BJ (cell line): ENCODE results near the gene ANAPC1. TPM values are rescaled to one million over a fixed set of nuclear protein-coding genes. Genes with fewer than 3 reads are reported as not detected.
"Not testable (repeated sequence)": the region's sequence is repeated elsewhere in the genome, so short reads cannot be mapped to it uniquely, and the experiment has no call there.

ENCODE experiments used
- CTCF ChIA-PET: fragments of 350-600 bp; formaldehyde crosslinking; extraction: SDS; loops from one replicate; lab custom pipeline; 2021; ENCODE audit warnings: antibody characterized with exemption, inconsistent platforms; lab: Yijun Ruan, JAX
- POLR2A ChIA-PET: fragments of 300-600 bp; sonication (Branson Sonifier 250); formaldehyde crosslinking; extraction: SDS; loops from one replicate; lab custom pipeline; 2021; ENCODE audit warnings: antibody characterized with exemption; lab: Charles Lee
- DNase-seq: peaks from one replicate; pipeline ENCODE4 v3.0.0-alpha.2; 2011; ENCODE audit warnings: low read depth
- H3K27me3 ChIP-seq: 2 replicates; pipeline ENCODE4 v1.6.0; 2011; ENCODE audit warnings: low read length; ENCODE audit not compliant: control insufficient read depth, insufficient read depth
- H3K36me3 ChIP-seq: 2 replicates; pipeline ENCODE4 v1.5.1; 2011; ENCODE audit warnings: low read length; ENCODE audit not compliant: control insufficient read depth, insufficient read depth
- H3K4me3 ChIP-seq: 2 replicates; pipeline ENCODE4 v1.5.1; 2011; ENCODE audit warnings: low read depth, mild to moderate bottlenecking, control low read depth, low read length
- CTCF ChIP-seq: IDR thresholded peaks from 2 replicates; pipeline ENCODE4 v1.5.1; 2011; ENCODE audit warnings: low read depth, mild to moderate bottlenecking, control low read depth, inconsistent platforms, low read length, moderate library complexity; ENCODE audit not compliant: insufficient read depth
- polyA plus RNA-seq: library from polyadenylated mRNA; depleted of rRNA; stranded (reverse); fragments of >200 nt; gene quantifications from 2 replicates; pipeline ENCODE4 v1.2.3, GENCODE V29; 2011

The ANAPC1 gene
- polyA plus RNA-seq, 1 experiment = 20.3 TPM

- peaks cover 20% of the 10 kb centered on the region for H3K27me3 ChIP-seq
- no peaks in the 10 kb centered on the region for H3K36me3 ChIP-seq
- DNase-seq = no peak
- ChIA-PET POLR2A (no interaction called here), CTCF (interaction anchor here (0.6 to 1.7 kb wide), 6 partner anchors 9 to 155 kb away, joined by 3 to 9 read pairs (median 6); partner anchors contain the start of gene ANAPC1)
- H3K4me3 ChIP-seq = peak within 1 kb of the TSS; percentile 52
- peak; percentile 57 for TF ChIP-seq CTCF
Measured at GRCh38 chr2:111897924-111898702, 14.1 kb upstream of the ANAPC1 start, which contains the start of gene MERTK. MERTK (plus strand) TSS chr2:111898607; CDS start chr2:111898736, 129 bp downstream.

- CTCF ChIA-PET = interaction anchor here (0.7 to 1.7 kb wide), 3 partner anchors 10 to 155 kb away, joined by 6 to 9 read pairs (median 6); no protein-coding TSS in a partner anchor
- POLR2A ChIA-PET = no interaction called here
- Histone ChIP-seq H3K36me3 (no peaks in the 10 kb centered on the region), H3K4me3 (peak overlapping the region; percentile 52), H3K27me3 (peaks cover 18% of the 10 kb centered on the region)
- no peak for TF ChIP-seq CTCF
- DNase-seq = no peak
Measured at GRCh38 chr2:111897630-111897923, 13.6 kb upstream of the ANAPC1 start.

GRCh38 chr2:111896576-111896975 lies 12.6 kb upstream of the ANAPC1 start:
- H3K27me3 ChIP-seq = peaks cover 16% of the 10 kb centered on the region
- no peak for TF ChIP-seq CTCF
- no peaks in the 10 kb centered on the region for H3K36me3 ChIP-seq
- ChIA-PET CTCF (interaction anchor here (1.5 to 5.1 kb wide), 2 partner anchors 9 to 153 kb away, joined by 7 to 26 read pairs; no protein-coding TSS in a partner anchor), POLR2A (no interaction called here)
- no peak for DNase-seq
- no peak overlapping the region for H3K4me3 ChIP-seq

- H3K27me3 ChIP-seq = peaks cover 16% of the 10 kb centered on the region
- ChIA-PET CTCF (interaction anchor here (1.1 to 5.1 kb wide), 3 partner anchors 8 to 154 kb away, joined by 3 to 26 read pairs (median 7); no protein-coding TSS in a partner anchor), POLR2A (no interaction called here)
- no peak for DNase-seq
- H3K36me3 ChIP-seq = no peaks in the 10 kb centered on the region
- TF ChIP-seq CTCF = no peak
- H3K4me3 ChIP-seq = no peak overlapping the region
Measured at GRCh38 chr2:111896024-111896423, 12.0 kb upstream of the ANAPC1 start.

GRCh38 chr2:111884592-111884964 lies 585 bp upstream of the ANAPC1 start:
- no peak for TF ChIP-seq CTCF
- Histone ChIP-seq H3K27me3 (no peaks in the 10 kb centered on the region), H3K36me3 (no peaks in the 10 kb centered on the region), H3K4me3 (peak overlapping the region; percentile 90)
- CTCF ChIA-PET = interaction anchor here (1.1 to 2.3 kb wide), 2 partner anchors 14 to 165 kb away, joined by 3 to 7 read pairs; partner anchors contain the start of gene MERTK
- no peak for DNase-seq
- POLR2A ChIA-PET = no interaction called here

- CTCF ChIA-PET, DNase-seq, H3K36me3 ChIP-seq, H3K4me3 ChIP-seq, POLR2A ChIA-PET, H3K27me3 ChIP-seq: not testable (repeated sequence)
Measured at GRCh38 chr2:111872806-111873205, 11.2 kb downstream of the ANAPC1 start.

GRCh38 chr2:111865124-111865523 lies 18.9 kb downstream of the ANAPC1 start:
- H3K4me3 ChIP-seq, POLR2A ChIA-PET, DNase-seq, H3K27me3 ChIP-seq, CTCF ChIA-PET, H3K36me3 ChIP-seq: not testable (repeated sequence)

GRCh38 chr2:111860005-111860404 lies 24.0 kb downstream of the ANAPC1 start:
- POLR2A ChIA-PET, DNase-seq, H3K27me3 ChIP-seq, H3K4me3 ChIP-seq, CTCF ChIA-PET, H3K36me3 ChIP-seq: not testable (repeated sequence)
